GM20000 (cell line): ENCODE results near the gene LEFTY1.

Experiments used
- DNase-seq: peaks from one replicate; pipeline ENCODE4 v3.0.0; 2012; ENCODE audit warnings: low spot score
- CTCF ChIP-seq: IDR thresholded peaks from 2 replicates; pipeline ENCODE4 v1.5.1; 2012; ENCODE audit warnings: mild to moderate bottlenecking, control low read depth; ENCODE audit errors: extremely low read depth, missing control alignments

Gene LEFTY1

GRCh38 chr1:225866061-225866837, 22.7 kb downstream of the LEFTY1 start:
- no peak for TF ChIP-seq CTCF
- DNase-seq: peak; percentile 43

- DNase-seq: no peak
- TF ChIP-seq CTCF: no peak
Measured at GRCh38 chr1:225865514-225865913, 23.4 kb downstream of the LEFTY1 start.

- no peak for TF ChIP-seq CTCF
- no peak for DNase-seq
Measured at GRCh38 chr1:225863167-225863566, 25.8 kb downstream of the LEFTY1 start.

GRCh38 chr1:225862581-225862950, 26.4 kb downstream of the LEFTY1 start:
- no peak for TF ChIP-seq CTCF
- no peak for DNase-seq

GRCh38 chr1:225861834-225862580, 26.9 kb downstream of the LEFTY1 start:
- DNase-seq: no peak
- TF ChIP-seq CTCF: no peak

GRCh38 chr1:225860876-225861441, 28.0 kb downstream of the LEFTY1 start:
- TF ChIP-seq CTCF: no peak
- DNase-seq: no peak

- TF ChIP-seq CTCF: no peak
- no peak for DNase-seq
Measured at GRCh38 chr1:225860107-225860506, 28.8 kb downstream of the LEFTY1 start.
